Esophagus muscularis mucosa (tissue), 4 donors: Measurements from ENCODE around the gene KCTD1. TPM values are rescaled to one million over a fixed set of nuclear protein-coding genes. Genes with fewer than 3 reads are reported as not detected.

ENCODE experiments used
- DNase-seq: peaks from one replicate; pipeline ENCODE4 v3.0.0-alpha.2; 2017; ENCODE audit errors: extremely low spot score
- H3K27ac ChIP-seq, 4 donors: fragments of 200-600 bp; sonication (generic); replicated peaks in 1 of 4; 1 replicate in 3 of 4; 2 replicates in 1 of 4; pipeline ENCODE4 v1.5.1; 2016 to 2019; ENCODE audit warnings: mild to moderate bottlenecking in 1 of 4
- H3K27me3 ChIP-seq, 4 donors: fragments of 200-600 bp; sonication (generic); one replicate each; pipeline versions ENCODE4 v1.5.1 to v1.6.0; 2016 to 2019
- H3K36me3 ChIP-seq, 4 donors: fragments of 200-600 bp; sonication (generic); one replicate each; pipeline ENCODE4 v1.5.1; 2016 to 2019
- H3K4me1 ChIP-seq, 4 donors: fragments of 200-600 bp; sonication (generic); one replicate each; pipeline ENCODE4 v1.5.1; 2016 to 2019
- H3K4me3 ChIP-seq, 4 donors: fragments of 200-600 bp; sonication (generic); 1 replicate in 2 of 4; 2 replicates in 2 of 4; pipeline ENCODE4 v1.5.1; 2016 to 2019; ENCODE audit warnings: mild to moderate bottlenecking in 4 of 4, moderate library complexity in 1 of 4
- H3K9me3 ChIP-seq, 4 donors: fragments of 200-600 bp; sonication (generic); 1 replicate in 3 of 4; 2 replicates in 1 of 4; pipeline ENCODE4 v1.5.1; 2016 to 2019
- EP300 ChIP-seq: sonication (generic); formaldehyde crosslinking; IDR thresholded peaks from one replicate; pipeline ENCODE4 v1.6.1; 2017; ENCODE audit warnings: antibody characterized with exemption
- POLR2A ChIP-seq: fragments of 450-650 bp; IDR thresholded peaks from one replicate; pipeline ENCODE4 v1.6.1; 2017; ENCODE audit warnings: antibody characterized with exemption, moderate library complexity, mild to moderate bottlenecking, low read depth
- POLR2AphosphoS5 ChIP-seq, 2 donors: sonication (generic); formaldehyde crosslinking; IDR thresholded peaks; one replicate each; pipeline ENCODE4 v1.6.1; 2017; ENCODE audit warnings: antibody characterized with exemption in 2 of 2
- WGBS: methylation state at CpG from one replicate; pipeline ENCODE4 v1.1.5; 2018; 5-methylcytosine and 5-hydroxymethylcytosine counted together
- intact Hi-C: fragments of 100-400 bp; cut with DNase I; formaldehyde crosslinking; loops from one replicate; pipeline ENCODE4 v1.15.1; 2023
- total RNA-seq, 4 donors: library from RNA; depleted of rRNA; stranded (reverse); fragments of >200 nt; gene quantifications; one replicate each; pipeline versions ENCODE4 v1.1.0 to v1.2.1, GENCODE V29; 2016
- TF ChIP-seq, protein P1 (sequence below), 3 experiments: fragments of 200-600 bp in 2 of 3; fragments of 450-650 bp in 1 of 3; sonication (generic) in 2 of 3; IDR thresholded peaks; one replicate each; pipeline ENCODE4 v1.5.1; 2017 to 2019; ENCODE audit warnings: antibody characterized with exemption in 3 of 3, mild to moderate bottlenecking in 2 of 3, moderate library complexity in 1 of 3

KCTD1 gene
- total RNA-seq, 4 donors from 2014 or later, result 7.1 to 17.6 (median 12.7) TPM

DNA sequence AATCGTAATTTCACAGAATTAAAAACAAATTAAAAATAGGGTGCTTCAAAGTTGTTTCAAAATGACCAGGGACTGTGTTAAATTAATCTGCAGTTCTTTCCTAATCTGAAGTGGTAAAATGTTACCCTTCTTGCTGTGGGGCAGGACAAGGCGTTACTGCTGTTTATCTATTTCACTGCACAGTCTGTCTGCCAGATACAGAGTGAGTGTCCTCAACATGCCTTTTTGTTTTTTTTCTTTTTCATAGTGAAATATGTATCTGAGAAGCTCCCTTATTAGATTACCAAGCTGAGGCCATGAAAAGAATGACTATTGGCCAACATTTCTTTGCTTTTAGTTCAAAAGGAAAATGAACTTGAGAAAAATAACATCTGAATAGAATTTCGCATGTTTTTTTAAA is 38.0 kb downstream of the KCTD1 start:
- Histone ChIP-seq H3K4me1 (peaks cover 12 to 23% (median 17%) of the 10 kb centered on the region in 4 donors), H3K36me3 (no peaks in the 10 kb centered on the region), H3K4me3 (no peak overlapping the region), H3K9me3 (no peaks in the 10 kb centered on the region), H3K27ac (peak overlapping the region in 1 of 4 donors; percentile 55), H3K27me3 (no peaks in the 10 kb centered on the region)
- no peak for DNase-seq
- TF ChIP-seq EP300, result no peak
- no peak for TF ChIP-seq POLR2AphosphoS5 (IDR thresholded peaks at IDR 0.05)
- no peak for TF ChIP-seq POLR2A
- TF ChIP-seq, protein P1, sequence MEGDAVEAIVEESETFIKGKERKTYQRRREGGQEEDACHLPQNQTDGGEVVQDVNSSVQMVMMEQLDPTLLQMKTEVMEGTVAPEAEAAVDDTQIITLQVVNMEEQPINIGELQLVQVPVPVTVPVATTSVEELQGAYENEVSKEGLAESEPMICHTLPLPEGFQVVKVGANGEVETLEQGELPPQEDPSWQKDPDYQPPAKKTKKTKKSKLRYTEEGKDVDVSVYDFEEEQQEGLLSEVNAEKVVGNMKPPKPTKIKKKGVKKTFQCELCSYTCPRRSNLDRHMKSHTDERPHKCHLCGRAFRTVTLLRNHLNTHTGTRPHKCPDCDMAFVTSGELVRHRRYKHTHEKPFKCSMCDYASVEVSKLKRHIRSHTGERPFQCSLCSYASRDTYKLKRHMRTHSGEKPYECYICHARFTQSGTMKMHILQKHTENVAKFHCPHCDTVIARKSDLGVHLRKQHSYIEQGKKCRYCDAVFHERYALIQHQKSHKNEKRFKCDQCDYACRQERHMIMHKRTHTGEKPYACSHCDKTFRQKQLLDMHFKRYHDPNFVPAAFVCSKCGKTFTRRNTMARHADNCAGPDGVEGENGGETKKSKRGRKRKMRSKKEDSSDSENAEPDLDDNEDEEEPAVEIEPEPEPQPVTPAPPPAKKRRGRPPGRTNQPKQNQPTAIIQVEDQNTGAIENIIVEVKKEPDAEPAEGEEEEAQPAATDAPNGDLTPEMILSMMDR (IDR thresholded peaks at IDR 0.05), result no peak
- 57% methylated on average over 3 of the region's 3 CpGs for WGBS
- intact Hi-C loops, result no loop called here

DNA sequence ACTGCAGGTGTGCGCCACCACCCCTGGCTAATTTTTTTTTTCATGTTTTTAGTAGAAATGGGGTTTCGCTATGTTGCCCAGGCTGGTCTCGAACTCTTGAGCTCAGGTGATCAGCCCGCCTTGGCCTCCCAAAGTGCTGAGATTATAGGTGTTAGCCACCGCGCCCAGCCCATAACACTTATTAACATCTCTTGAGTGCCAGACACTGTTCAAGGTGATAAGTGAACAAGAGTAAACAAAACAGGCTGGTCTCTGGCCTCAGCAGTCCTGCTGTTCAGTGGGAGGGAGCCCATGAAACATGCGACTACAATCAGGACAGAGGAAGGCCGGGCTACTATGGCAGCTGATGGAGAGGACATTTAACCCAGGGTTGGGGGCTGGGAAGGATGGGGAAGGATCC is 42.3 kb downstream of the KCTD1 start:
- no peak for TF ChIP-seq EP300
- TF ChIP-seq POLR2AphosphoS5 (IDR thresholded peaks at IDR 0.05), result no peak
- no peak for TF ChIP-seq POLR2A
- TF ChIP-seq, protein P1 (IDR thresholded peaks at IDR 0.05), result no peak
- peaks cover 4 to 14% (median 6%) of the 10 kb centered on the region in 4 donors for H3K4me1 ChIP-seq

DNA sequence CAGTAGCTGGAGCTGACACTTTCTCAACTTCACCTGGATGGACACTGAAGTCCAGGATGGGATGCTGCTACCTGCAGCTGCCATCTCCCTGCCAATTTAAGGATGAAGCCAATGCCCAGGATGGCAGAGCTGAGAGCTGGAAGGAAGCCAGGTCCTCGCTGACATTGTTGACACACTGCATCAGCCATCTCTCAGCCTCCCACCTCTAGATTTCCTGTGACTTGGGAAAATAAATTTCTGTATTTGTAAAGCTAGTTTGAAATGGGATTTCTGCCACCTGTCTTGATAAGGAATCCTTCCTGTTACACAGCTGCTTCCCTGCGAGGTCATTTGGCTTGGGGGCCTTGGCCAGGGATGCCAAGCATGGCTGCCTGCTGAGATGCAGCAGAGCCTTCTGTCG is 43.5 kb downstream of the KCTD1 start:
- peaks cover 0 to 13% (median 5%) of the 10 kb centered on the region in 4 donors for H3K36me3 ChIP-seq
- no peak overlapping the region for H3K4me3 ChIP-seq
- DNase-seq, result no peak
- H3K4me1 ChIP-seq, result peaks cover 0 to 3% (median under 1%) of the 10 kb centered on the region in 4 donors
- no peak overlapping the region for H3K27ac ChIP-seq
- no peaks in the 10 kb centered on the region for H3K27me3 ChIP-seq
- 65% methylated on average over 3 of the region's 3 CpGs for WGBS
- H3K9me3 ChIP-seq, result no peaks in the 10 kb centered on the region
- no peak for TF ChIP-seq POLR2A
- TF ChIP-seq POLR2AphosphoS5 (IDR thresholded peaks at IDR 0.05), result no peak
- TF ChIP-seq, protein P1 (IDR thresholded peaks at IDR 0.05), result no peak
- TF ChIP-seq EP300, result no peak
- intact Hi-C loops, result no loop called here

More for the DNA sequence above, 42.3 kb downstream of the KCTD1 start:
- DNase-seq, result no peak
- Histone ChIP-seq H3K27ac (no peak overlapping the region), H3K27me3 (no peaks in the 10 kb centered on the region), H3K36me3 (peaks cover 0 to 1% (median 0%) of the 10 kb centered on the region in 4 donors), H3K9me3 (no peaks in the 10 kb centered on the region), H3K4me3 (no peak overlapping the region)
- 96% methylated on average over 8 of the region's 8 CpGs for WGBS
- intact Hi-C loops, result no loop called here

DNA sequence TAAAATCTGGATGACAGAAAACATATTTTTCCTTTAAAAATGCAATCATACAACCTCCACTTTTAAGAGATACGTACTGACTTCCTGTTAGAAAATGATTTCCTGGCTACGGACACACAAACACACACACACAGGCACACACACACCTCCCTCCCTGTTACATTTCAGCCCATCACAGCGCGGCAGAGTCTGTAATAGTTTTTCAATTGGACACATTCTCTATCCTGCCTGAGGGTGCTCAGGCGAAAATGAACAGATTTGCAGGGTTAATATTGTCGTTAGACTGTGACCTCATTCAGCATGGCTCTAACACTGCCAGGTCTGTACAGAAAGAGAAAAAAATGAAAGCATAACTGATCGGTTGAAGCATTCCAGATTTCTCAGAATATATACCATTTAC is 45.0 kb downstream of the KCTD1 start:
- 65% methylated on average over 7 of the region's 7 CpGs for WGBS
- Histone ChIP-seq H3K36me3 (peaks cover 0 to 15% (median 5%) of the 10 kb centered on the region in 4 donors), H3K9me3 (no peaks in the 10 kb centered on the region), H3K4me1 (no peaks in the 10 kb centered on the region), H3K27me3 (no peaks in the 10 kb centered on the region), H3K4me3 (no peak overlapping the region), H3K27ac (no peak overlapping the region)
- TF ChIP-seq EP300 (no peak), POLR2A (no peak), POLR2AphosphoS5 (IDR thresholded peaks at IDR 0.05) (no peak)
- TF ChIP-seq, protein P1 (IDR thresholded peaks at IDR 0.05), result no peak
- DNase-seq, result no peak
- intact Hi-C loops, result no loop called here

DNA sequence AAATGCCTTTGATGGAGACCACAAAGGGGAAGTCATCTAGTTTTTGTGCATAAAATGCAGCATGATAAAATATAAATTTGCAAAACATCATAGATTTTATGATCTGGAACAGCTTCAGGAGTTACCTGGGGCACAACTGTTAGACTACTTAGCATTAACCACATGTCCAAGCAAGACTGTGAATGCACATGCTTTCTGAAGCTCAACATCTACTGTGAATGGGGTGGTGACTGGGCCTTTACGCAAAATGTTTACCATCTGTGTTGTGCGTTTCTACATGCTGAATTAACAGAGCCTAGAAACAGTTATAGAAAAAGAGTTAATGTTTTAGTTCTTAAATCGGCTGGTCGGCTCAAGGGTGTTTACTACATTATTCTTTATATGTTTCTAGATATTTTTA is 45.5 kb downstream of the KCTD1 start:
- 91% methylated on average over 4 of the region's 4 CpGs for WGBS
- TF ChIP-seq, protein P1 (IDR thresholded peaks at IDR 0.05), result no peak
- TF ChIP-seq POLR2AphosphoS5 (IDR thresholded peaks at IDR 0.05), result no peak
- no peak for TF ChIP-seq EP300
- TF ChIP-seq POLR2A, result no peak
- DNase-seq, result no peak
- H3K36me3 ChIP-seq, result peaks cover 0 to 15% (median 5%) of the 10 kb centered on the region in 4 donors
- H3K4me1 ChIP-seq, result no peaks in the 10 kb centered on the region
- H3K9me3 ChIP-seq, result no peaks in the 10 kb centered on the region
- intact Hi-C loops, result no loop called here
- no peak overlapping the region for H3K27ac ChIP-seq
- no peaks in the 10 kb centered on the region for H3K27me3 ChIP-seq
- no peak overlapping the region for H3K4me3 ChIP-seq
